DLD1 (cell line): ENCODE measurements around the gene SEMA3C.

Source experiments
- in situ Hi-C: cut with HindIII; loops from 2 replicates; pipeline ENCODE4 v1.10.0; 2017; ENCODE audit warnings: low sequenced_read_pairs

Gene SEMA3C

DNA sequence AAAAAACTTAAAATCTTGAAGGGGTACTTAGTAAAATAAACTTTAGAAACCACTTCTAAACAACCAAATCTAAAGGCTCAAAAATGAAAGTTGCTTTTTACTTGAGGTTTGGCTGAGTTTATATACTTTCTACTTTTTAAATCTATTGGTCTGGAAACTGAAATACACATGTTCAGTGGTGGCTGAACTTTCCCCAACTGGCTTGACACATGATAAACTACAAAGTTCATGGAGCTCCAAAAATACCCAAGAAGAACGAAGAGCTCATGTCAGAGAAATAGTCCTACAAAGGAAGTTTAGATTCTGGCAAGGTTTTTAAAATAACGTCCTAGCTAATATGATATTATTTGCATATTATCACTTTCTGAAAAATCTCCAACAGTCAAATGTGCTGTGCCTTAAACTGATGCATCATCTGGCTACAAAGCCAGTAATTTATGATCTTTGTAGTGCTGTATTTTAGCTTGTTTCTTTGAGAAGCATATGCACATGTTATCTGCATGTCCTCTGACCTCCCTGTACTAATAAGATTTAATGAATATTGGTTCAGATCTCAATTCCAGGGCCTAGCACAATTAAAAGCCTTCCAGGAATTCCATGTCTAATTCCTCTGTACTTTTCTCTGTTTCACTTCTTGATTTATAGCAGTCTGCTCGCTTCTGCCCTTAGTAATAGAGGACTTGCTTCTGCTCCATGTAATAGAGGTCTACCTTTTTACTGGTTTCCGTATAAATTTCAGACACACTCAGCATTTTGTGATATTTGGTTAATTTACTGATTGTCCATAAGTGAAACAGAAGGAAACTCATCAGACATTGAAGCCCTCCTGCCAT lies 28.2 kb downstream of the SEMA3C start:
- in situ Hi-C loops: no loop called here

DNA sequence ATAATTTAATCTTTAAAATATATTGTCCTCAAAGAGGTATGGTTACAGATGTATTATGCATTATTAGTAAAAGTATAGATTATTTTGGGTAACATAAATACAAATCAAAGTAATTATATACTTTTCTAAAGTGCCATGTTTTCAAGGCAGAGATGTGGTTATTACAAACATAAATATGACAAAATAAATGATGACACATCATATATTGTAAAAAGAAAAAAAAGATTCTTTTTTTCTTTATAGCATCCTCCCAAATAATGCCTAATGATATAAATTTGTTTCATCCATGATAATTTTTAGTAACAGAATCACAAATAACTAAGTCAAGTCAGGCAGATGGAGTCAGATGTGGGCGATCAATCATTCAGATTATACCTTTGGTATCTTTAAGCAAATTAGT lies 29.3 kb downstream of the SEMA3C start:
- in situ Hi-C loops: no loop called here

DNA sequence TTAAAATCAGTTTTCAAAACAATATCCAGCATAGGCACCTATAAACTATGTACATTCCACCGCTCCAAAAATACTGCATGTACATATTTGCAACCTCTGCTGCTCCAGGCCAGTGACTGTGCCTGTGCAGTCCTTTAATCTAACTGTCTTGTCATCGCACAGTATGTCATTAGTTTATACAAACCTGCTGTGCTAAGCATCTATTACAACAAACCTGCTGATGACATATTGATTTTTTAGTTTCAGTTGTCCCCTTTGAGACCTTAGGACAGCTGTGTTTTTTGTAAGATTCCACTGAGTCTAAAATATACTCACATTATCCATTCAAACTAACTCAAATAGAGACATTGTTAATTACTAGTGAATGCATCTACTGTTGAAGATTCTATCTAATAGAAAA lies 33.1 kb downstream of the SEMA3C start:
- in situ Hi-C loops: no loop called here

- in situ Hi-C loops: no loop called here
These were observed 34.2 kb downstream of the SEMA3C start for GRCh38 chr7:80884511-80885195.

- in situ Hi-C loops: no loop called here
These were observed 35.5 kb downstream of the SEMA3C start for GRCh38 chr7:80883154-80884025.

- in situ Hi-C loops: no loop called here
These were observed 36.5 kb downstream of the SEMA3C start for GRCh38 chr7:80882213-80882801.

- in situ Hi-C loops: no loop called here
These were observed 37.4 kb downstream of the SEMA3C start for GRCh38 chr7:80881351-80881900.

DNA sequence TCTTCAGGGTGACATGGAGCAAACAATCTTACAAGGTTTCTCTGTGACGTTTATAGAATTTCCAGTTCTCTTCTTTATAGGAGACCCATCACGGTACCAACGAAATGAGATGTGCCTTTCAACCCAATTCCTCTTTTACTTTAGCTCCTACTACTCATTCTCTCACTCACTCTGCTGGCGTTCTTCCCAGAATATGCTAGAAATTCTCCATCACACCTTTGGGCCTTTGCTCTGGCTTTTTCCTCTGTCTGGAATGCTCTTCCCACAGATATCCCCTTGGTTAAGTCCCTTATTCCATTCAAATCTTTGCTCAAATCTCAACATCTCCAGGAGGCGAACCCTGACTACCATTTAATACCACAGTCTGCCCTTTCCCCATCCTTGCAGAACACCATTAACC lies 39.0 kb downstream of the SEMA3C start:
- in situ Hi-C loops: no loop called here

- in situ Hi-C loops: no loop called here
These were observed 41.9 kb downstream of the SEMA3C start for GRCh38 chr7:80876894-80877414.

GRCh38 chr7:80875537-80876120 lies 43.2 kb downstream of the SEMA3C start:
- in situ Hi-C loops: no loop called here

GRCh38 chr7:80873140-80873539 lies 45.7 kb downstream of the SEMA3C start:
- in situ Hi-C loops: no loop called here

DNA sequence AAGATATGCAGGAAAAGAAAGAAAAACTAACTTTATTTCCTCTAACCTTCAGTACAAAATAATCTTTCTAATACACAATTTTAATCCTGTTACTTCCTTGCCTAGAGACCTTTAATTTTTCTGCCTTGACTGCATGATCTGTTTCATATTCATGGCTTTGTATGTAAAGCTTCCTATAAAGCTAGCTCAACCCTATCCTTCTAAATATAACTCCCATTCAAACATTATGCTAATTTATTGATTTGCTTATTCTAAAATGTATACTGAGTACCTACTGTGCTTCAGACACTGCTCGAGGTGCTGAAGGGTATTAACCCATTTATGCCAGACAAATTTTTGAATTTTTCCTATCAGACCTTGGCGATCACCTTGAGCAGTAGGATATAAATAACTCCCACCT lies 47.6 kb downstream of the SEMA3C start:
- in situ Hi-C loops: no loop called here

DNA sequence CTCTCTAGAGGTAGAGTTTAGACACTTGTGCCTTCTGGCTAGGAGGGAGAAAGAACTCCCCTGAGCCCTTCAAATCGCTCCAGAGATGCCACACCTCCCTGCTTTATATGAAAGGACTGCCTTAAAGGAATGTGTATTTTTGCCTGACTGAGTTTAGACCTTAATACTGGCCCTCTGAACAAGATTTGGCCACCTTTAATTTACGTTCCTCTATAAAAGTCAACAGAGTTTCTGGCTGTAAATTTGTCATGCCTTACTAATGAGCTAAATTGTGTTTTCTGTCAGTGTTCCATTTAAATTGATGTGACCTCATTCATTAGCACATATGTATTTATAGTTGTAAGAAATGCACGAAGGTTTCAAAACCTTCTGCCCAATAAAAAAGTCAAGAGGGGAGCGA lies 48.0 kb downstream of the SEMA3C start:
- in situ Hi-C loops: no loop called here

DNA sequence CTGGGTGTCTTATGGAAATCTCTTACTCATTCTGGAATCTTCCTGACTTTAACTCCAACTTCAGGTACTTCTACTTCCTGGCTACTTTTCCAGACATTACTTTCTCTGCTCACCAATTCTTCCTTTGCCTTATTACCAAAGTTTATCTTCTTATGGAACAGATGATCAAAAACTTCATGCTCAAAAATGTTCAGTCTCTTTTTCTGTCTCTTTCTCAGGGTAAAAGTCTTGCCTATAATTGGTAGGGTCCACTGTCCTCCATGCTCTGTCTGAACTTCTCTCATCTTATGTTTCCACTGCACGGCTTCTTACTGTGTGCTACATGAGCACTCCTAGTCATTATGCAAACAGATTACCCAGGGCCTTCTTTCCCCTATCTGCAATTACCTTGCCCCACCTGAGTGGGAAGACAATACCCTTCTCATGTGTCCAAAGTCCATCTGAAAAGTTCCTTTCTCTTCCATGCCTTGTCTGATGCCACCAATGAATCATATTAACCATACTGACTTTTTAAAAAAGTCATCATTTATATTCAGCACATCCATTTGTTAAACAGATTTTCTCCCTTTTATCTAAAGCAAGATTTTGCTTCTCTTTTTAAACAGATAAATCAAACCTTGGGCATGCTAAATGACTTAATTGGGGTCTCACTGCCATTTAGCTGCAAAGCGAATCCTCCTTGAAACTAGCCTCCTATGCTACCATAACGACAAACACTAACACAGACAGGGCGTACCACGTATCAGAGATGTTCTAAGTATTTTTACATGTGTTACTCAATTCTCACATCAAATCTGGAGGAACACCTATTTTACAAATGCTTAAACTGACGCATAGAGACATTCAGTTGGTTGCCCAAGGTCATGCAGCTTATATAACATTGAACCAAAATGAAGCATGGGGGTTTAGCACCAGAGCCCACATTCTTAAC lies 48.8 kb downstream of the SEMA3C start:
- in situ Hi-C loops: no loop called here

- in situ Hi-C loops: no loop called here
These were observed 49.6 kb downstream of the SEMA3C start for GRCh38 chr7:80869106-80869784.

DNA sequence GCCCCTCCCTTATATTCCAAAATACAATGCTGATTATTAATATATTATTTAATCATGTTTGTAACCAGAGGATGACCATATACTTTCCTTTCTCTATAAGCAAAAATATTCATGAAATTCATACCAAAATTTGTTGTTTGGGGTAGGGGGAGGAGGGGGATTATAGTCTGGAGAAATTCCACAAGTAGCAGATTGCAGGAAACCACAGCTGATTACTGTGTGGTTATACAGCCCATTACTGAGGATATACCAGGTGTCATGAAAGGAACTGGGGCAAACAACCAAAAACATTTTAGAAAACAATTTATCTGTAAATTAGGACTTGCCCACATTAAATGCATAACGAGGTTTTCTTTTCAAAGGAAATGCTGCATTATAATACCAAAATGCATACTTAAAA lies 50.3 kb downstream of the SEMA3C start:
- in situ Hi-C loops: no loop called here

DNA sequence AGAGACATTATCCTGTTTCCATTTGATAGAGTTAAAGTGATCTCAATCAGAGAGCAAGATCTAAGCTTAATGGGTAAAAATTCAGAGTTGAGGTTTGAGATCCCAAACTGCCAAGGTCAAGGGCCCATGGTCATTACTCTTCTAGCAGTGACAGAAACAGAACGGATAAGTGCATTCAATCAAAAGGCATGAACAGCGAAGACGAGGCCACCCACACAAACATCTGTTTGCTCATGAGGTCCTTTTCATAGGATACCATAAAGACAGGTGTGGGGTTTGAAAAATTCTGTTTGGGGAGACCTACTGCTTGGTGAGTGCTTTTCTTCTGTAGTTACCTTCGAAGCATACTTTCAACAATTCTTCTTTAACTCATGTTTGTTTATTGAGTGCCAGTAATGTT lies 58.3 kb downstream of the SEMA3C start:
- in situ Hi-C loops: no loop called here

DNA sequence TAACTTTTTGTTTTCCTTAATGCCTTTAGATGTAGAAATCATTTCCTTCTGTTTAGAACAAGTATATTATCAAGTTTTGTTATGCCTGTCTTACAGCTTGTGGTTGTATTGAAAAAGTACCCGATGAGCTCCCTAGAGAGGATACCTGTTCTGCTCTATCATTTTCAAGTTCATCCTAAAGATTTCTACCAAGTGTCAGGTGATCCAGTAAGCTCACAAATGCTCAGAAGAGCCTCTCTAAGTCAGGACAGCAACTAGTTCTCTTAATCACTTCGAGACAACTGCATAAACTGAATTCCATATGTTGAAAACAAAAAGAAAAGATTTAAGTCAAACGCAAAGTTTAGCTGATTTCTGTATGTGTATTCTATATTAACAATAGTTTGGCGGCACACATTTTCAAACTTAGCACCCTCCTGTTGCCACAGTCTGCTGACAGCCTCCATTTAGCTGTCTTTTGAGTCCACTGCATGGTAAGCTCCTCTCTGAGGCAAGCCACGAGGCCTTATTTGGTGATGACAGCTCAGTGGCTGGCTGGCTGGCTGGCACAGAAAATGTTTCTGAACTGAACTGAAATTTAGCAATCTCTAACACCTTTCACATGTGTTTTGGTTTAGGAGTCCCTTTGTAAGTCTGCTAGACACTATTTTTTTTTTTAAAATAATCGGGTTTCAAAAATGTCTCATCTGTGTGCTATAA lies 59.4 kb downstream of the SEMA3C start:
- in situ Hi-C loops: no loop called here
